K562 (cell line): ENCODE results near the gene CAPN2. TPM values are rescaled to one million over a fixed set of nuclear protein-coding genes. Genes with fewer than 3 reads are reported as not detected.
A peak's percentile ranks its signal among the peaks of the same experiment; 100 is the strongest.

ENCODE experiments used
- CHAMP1 ChIP-seq: fragments of 450-650 bp; IDR thresholded peaks from 2 replicates; pipeline ENCODE4 v1.6.1; 2016; ENCODE audit warnings: mild to moderate bottlenecking
- E2F1 ChIP-seq: sonication (generic); formaldehyde crosslinking; IDR thresholded peaks from 2 replicates; pipeline ENCODE4 v1.8.1; 2023; ENCODE audit warnings: mild to moderate bottlenecking, missing genetic modification reagents, moderate library complexity
- E2F6 ChIP-seq, 2 experiments: IDR thresholded peaks; 2 replicates each; pipeline ENCODE4 v1.6.1; 2011; ENCODE audit warnings: borderline replicate concordance in 1 of 2, control low read depth in 1 of 2, low read depth in 1 of 2, low read length in 1 of 2, mild to moderate bottlenecking in 1 of 2, mixed read lengths in 1 of 2, moderate library complexity in 1 of 2; ENCODE audit not compliant: insufficient read depth in 1 of 2, insufficient read length in 1 of 2, poor library complexity in 1 of 2, severe bottlenecking in 1 of 2; ENCODE audit errors: extremely low read depth in 1 of 2
- FIP1L1 ChIP-seq: fragments of 200-400 bp; formaldehyde crosslinking; IDR thresholded peaks from 2 replicates; pipeline ENCODE4 v1.6.1; 2018; ENCODE audit warnings: mild to moderate bottlenecking, low read depth, low read length; ENCODE audit not compliant: poor library complexity, severe bottlenecking
- FOXK1 ChIP-seq: sonication (generic); formaldehyde crosslinking; IDR thresholded peaks from 2 replicates; pipeline ENCODE4 v1.8.0; 2022; ENCODE audit warnings: missing genetic modification reagents, mild to moderate bottlenecking, borderline replicate concordance
- HMBOX1 ChIP-seq: sonication (generic); IDR thresholded peaks from 2 replicates; pipeline ENCODE4 v1.6.1; 2016
- HMGN3 ChIP-seq: IDR thresholded peaks from 2 replicates; pipeline ENCODE4 v1.6.1; 2011; ENCODE audit warnings: borderline replicate concordance, low read depth, mild to moderate bottlenecking, mixed read lengths, low read length; ENCODE audit not compliant: insufficient read length; ENCODE audit errors: extremely low read depth
- MEF2D ChIP-seq: conservative IDR thresholded peaks from 2 replicates; pipeline ENCODE4 v1.6.1; 2016; ENCODE audit warnings: low read depth, missing genetic modification characterization, missing compliant biosample characterization
- NCOR1 ChIP-seq: fragments of 450-650 bp; IDR thresholded peaks from 2 replicates; pipeline ENCODE4 v1.6.1; 2016; ENCODE audit warnings: mild to moderate bottlenecking, moderate library complexity
- NFXL1 ChIP-seq: fragments of 450-650 bp; formaldehyde crosslinking; IDR thresholded peaks from 2 replicates; pipeline ENCODE4 v1.4.0; 2021; ENCODE audit warnings: mild to moderate bottlenecking
- PRMT5 ChIP-seq: sonication (generic); formaldehyde crosslinking; IDR thresholded peaks from 2 replicates; pipeline ENCODE4 v1.5.0; 2020; ENCODE audit warnings: missing genetic modification reagents
- PTBP1 ChIP-seq: fragments of 200-400 bp; formaldehyde crosslinking; IDR thresholded peaks from 2 replicates; pipeline ENCODE4 v1.6.1; 2017; ENCODE audit warnings: low read depth, low read length
- RAD21 ChIP-seq, 2 experiments: fragments of 250-450 bp in 1 of 2; fragments of 450-650 bp in 1 of 2; sonication (Bioruptor Pico) in 1 of 2; formaldehyde crosslinking in 1 of 2; IDR thresholded peaks in 1 of 2; conservative IDR thresholded peaks in 1 of 2; 2 replicates each; pipeline versions ENCODE4 v1.4.0 to v1.8.0; 2020 to 2022; ENCODE audit warnings: mild to moderate bottlenecking in 2 of 2, moderate library complexity in 1 of 2
- THRAP3 ChIP-seq: fragments of 450-650 bp; IDR thresholded peaks from 2 replicates; pipeline ENCODE4 v1.6.1; 2016; ENCODE audit warnings: mild to moderate bottlenecking, inconsistent platforms, borderline replicate concordance
- TRIM24 ChIP-seq, 2 experiments: fragments of 450-650 bp; IDR thresholded peaks; 2 replicates each; pipeline ENCODE4 v1.6.1; 2016
- XRCC3 ChIP-seq: fragments of 450-650 bp; IDR thresholded peaks from 2 replicates; pipeline ENCODE4 v1.6.1; 2017; ENCODE audit warnings: mild to moderate bottlenecking, moderate library complexity
- YBX1 ChIP-seq: fragments of 450-650 bp; IDR thresholded peaks from 2 replicates; pipeline ENCODE4 v1.7.1; 2016; ENCODE audit warnings: mild to moderate bottlenecking
- ZBTB2 ChIP-seq: fragments of 450-650 bp; IDR thresholded peaks from 2 replicates; pipeline ENCODE4 v1.6.1; 2016; ENCODE audit warnings: antibody characterized with exemption
- ZNF589 ChIP-seq: fragments of 200-800 bp; sonication (Bioruptor generic); IDR thresholded peaks from 2 replicates; pipeline ENCODE4 v1.6.1; 2016; ENCODE audit warnings: low read depth, missing genetic modification characterization, missing compliant biosample characterization
- polyA plus RNA-seq, 8 experiments: library from polyadenylated mRNA; depleted of rRNA in 4 of 8; stranded (reverse) in 5 of 8; unstranded in 3 of 8; fragments of >200 nt; fragmentation: Nextera tagmentation in 2 of 8; fragmentation: Illumina TruSeq in 1 of 8; extraction: Ambion mirVana in 2 of 8; extraction: Trizol in 1 of 8; gene quantifications; 2 replicates each; pipeline versions ENCODE4 v1.2.1 to v1.2.3, GENCODE V29; 2011 to 2014; ENCODE audit warnings: inconsistent platforms in 1 of 8, missing spikeins in 1 of 8
- total RNA-seq, 7 experiments: library from RNA; depleted of rRNA in 6 of 7; stranded (reverse); fragments of >200 nt in 6 of 7; fragmentation: Illumina TruSeq in 2 of 7; extraction: Trizol in 2 of 7; gene quantifications; 2 replicates each; pipeline versions ENCODE4 v1.2.1 to v1.2.3, GENCODE V29; 2011 to 2021; ENCODE audit warnings: low replicate concordance in 1 of 7

Gene CAPN2
- total and polyA plus RNA-seq, 9 of the 15 experiments (the other 6 are each of a cell fraction or from before 2014, with no cell fraction given): 24.6 to 157 (median 101) TPM

GRCh38 chr1:223748773-223749733 lies 36.7 kb downstream of the CAPN2 start (continued):
- TF ChIP-seq ZNF589 (no peak), PRMT5 (no peak), NFXL1 (CRISPR knock-in tag) (no peak), TRIM24 (IDR thresholded peaks at IDR 0.05) (no peak), CHAMP1 (no peak), E2F6 (IDR thresholded peaks at IDR 0.05; ENCODE audit: borderline replicate concordance in 1 of 2, extremely low read depth in 1 of 2, insufficient read depth in 1 of 2, insufficient read length in 1 of 2, low read depth in 1 of 2, low read length in 1 of 2, poor library complexity in 1 of 2, severe bottlenecking in 1 of 2) (peak in 1 of 2 experiments; percentile 25), MEF2D (tag) (no peak), XRCC3 (no peak), FOXK1 (CRISPR knock-in tag) (no peak), HMGN3 (peak; percentile 70), RAD21 (CRISPR knock-in tag; conservative IDR thresholded peaks at IDR 0.05 in 1 of 2, IDR thresholded peaks at IDR 0.05 in 1 of 2) (peak; percentile 91 to 94), PTBP1 (no peak), YBX1 (no peak), ZBTB2 (no peak), THRAP3 (no peak), FIP1L1 (peak; percentile 70), NCOR1 (no peak), HMBOX1 (no peak), E2F1 (CRISPR knock-in tag) (peak; percentile 74)
